GM12878 (cell line): ENCODE results near the gene VSTM2L. TPM values are rescaled to one million over a fixed set of nuclear protein-coding genes. Genes with fewer than 3 reads are reported as not detected.

Source experiments
- ATAC-seq: fragments of 200-7000 bp; cut with Tn5 transposase; 3 replicates; pipeline ENCODE4 v1.9.1; 2020; ENCODE audit warnings: mild to moderate bottlenecking, moderate library complexity
- BruUV-seq: library from RNA; stranded (reverse); fragments of 400-500 nt; replicated peaks from 2 replicates; lab custom pipeline; 2021; lab: Mats Ljungman, UMichigan
- CTCF ChIA-PET: fragments of 300-600 bp; sonication (Branson Sonifier 250); formaldehyde crosslinking; extraction: SDS; loops from one replicate; lab custom pipeline; 2021; ENCODE audit warnings: inconsistent platforms; lab: Yijun Ruan, JAX
- POLR2A ChIA-PET: fragments of 350-600 bp; formaldehyde crosslinking; extraction: SDS; loops from one replicate; lab custom pipeline; 2021; ENCODE audit warnings: inconsistent platforms; lab: Charles Lee
- RAD21 ChIA-PET: fragments of 300-600 bp; sonication (Branson Sonifier 250); formaldehyde crosslinking; loops from one replicate; lab custom pipeline; 2023; ENCODE audit warnings: antibody characterized with exemption; ENCODE audit not compliant: unreplicated experiment; lab: Charles Lee
- SMC1A ChIA-PET: fragments of 300-600 bp; sonication (Branson Sonifier 250); formaldehyde crosslinking; loops from one replicate; lab custom pipeline; 2023; ENCODE audit not compliant: unreplicated experiment, uncharacterized antibody; lab: Charles Lee
- DNase-seq: peaks from one replicate; pipeline ENCODE4 v3.0.0-alpha.2; 2011; ENCODE audit warnings: low read depth, low spot score
- FAIRE-seq: peaks from 3 replicates; lab custom pipeline; 2011; peaks lifted over from hg19 to GRCh38; lab: Jason Lieb, UNC
- H2AFZ ChIP-seq: 2 replicates; pipeline ENCODE4 v1.6.0; 2011; ENCODE audit warnings: low read depth, low read length, control low read depth; ENCODE audit not compliant: control insufficient read depth
- H3K27ac ChIP-seq: 2 replicates; pipeline ENCODE4 v1.5.1; 2011; ENCODE audit warnings: control low read depth; ENCODE audit not compliant: control insufficient read depth, insufficient read depth
- H3K27me3 ChIP-seq, 2 experiments: replicated peaks in 1 of 2; 2 replicates each; pipeline versions ENCODE4 v1.6.0 to v1.6.1; 2011; ENCODE audit warnings: low read length in 1 of 2; ENCODE audit not compliant: control insufficient read depth in 2 of 2, insufficient read depth in 2 of 2
- H3K36me3 ChIP-seq, 2 experiments: 2 replicates each; pipeline ENCODE4 v1.5.1; 2011; ENCODE audit warnings: low read length in 1 of 2; ENCODE audit not compliant: control insufficient read depth in 2 of 2, insufficient read depth in 2 of 2
- H3K4me1 ChIP-seq: 2 replicates; pipeline ENCODE4 v1.6.1; 2011; ENCODE audit warnings: mild to moderate bottlenecking, low read length, moderate library complexity, mixed read lengths; ENCODE audit not compliant: control insufficient read depth, insufficient read depth
- H3K4me2 ChIP-seq: 2 replicates; pipeline ENCODE4 v1.6.0; 2011; ENCODE audit warnings: control low read depth; ENCODE audit not compliant: control insufficient read depth, insufficient read depth
- H3K4me3 ChIP-seq: fragments of 200-600 bp; sonication (generic); 2 replicates; pipeline ENCODE4 v1.5.1; 2016
- H3K79me2 ChIP-seq: 2 replicates; pipeline ENCODE4 v1.6.0; 2011; ENCODE audit warnings: low read length; ENCODE audit not compliant: control insufficient read depth, insufficient read depth
- H3K9ac ChIP-seq: 2 replicates; pipeline ENCODE4 v1.8.0; 2011; ENCODE audit warnings: low read length, control low read depth, mixed read lengths; ENCODE audit not compliant: control insufficient read depth, insufficient read depth
- H3K9me3 ChIP-seq: replicated peaks from 3 replicates; pipeline ENCODE4 v1.5.1; 2011; ENCODE audit warnings: mild to moderate bottlenecking, low read length; ENCODE audit not compliant: control insufficient read depth, insufficient read depth
- H4K20me1 ChIP-seq: 2 replicates; pipeline ENCODE4 v1.6.0; 2011; ENCODE audit not compliant: control insufficient read depth, insufficient read depth
- BRCA1 ChIP-seq: IDR thresholded peaks from 2 replicates; pipeline ENCODE4 v1.6.1; 2011; ENCODE audit warnings: low read depth, low read length, improper control_type of control experiment
- CREM ChIP-seq: IDR thresholded peaks from 2 replicates; pipeline ENCODE4 v1.6.1; 2014; ENCODE audit warnings: antibody characterized with exemption, low read depth
- EP300 ChIP-seq, 2 experiments: fragments of 150-350 bp in 1 of 2; IDR thresholded peaks; 2 replicates each; pipeline ENCODE4 v1.6.1; 2011 to 2012; ENCODE audit warnings: low read depth in 2 of 2, low read length in 2 of 2, borderline replicate concordance in 1 of 2, improper control_type of control experiment in 1 of 2, inconsistent platforms in 1 of 2; ENCODE audit not compliant: control insufficient read depth in 1 of 2
- IKZF1 ChIP-seq: fragments of 450-650 bp; conservative IDR thresholded peaks from 2 replicates; pipeline ENCODE4 v1.6.1; 2017; ENCODE audit warnings: antibody characterized with exemption, mild to moderate bottlenecking
- IRF4 ChIP-seq: IDR thresholded peaks from 2 replicates; pipeline ENCODE4 v1.6.1; 2011; ENCODE audit warnings: low read depth, low read length
- IRF5 ChIP-seq: fragments of 450-650 bp; IDR thresholded peaks from 2 replicates; pipeline ENCODE4 v1.6.1; 2017; ENCODE audit warnings: borderline replicate concordance
- MTA2 ChIP-seq: fragments of 450-650 bp; IDR thresholded peaks from 2 replicates; pipeline ENCODE4 v1.6.1; 2016; ENCODE audit warnings: low read depth, mild to moderate bottlenecking, moderate library complexity
- NR2C2 ChIP-seq: IDR thresholded peaks from 2 replicates; pipeline ENCODE4 v1.6.1; 2011; ENCODE audit warnings: borderline replicate concordance, low read depth; ENCODE audit not compliant: control insufficient read depth, insufficient read length
- POLR2A ChIP-seq: IDR thresholded peaks from 2 replicates; pipeline ENCODE4 v1.6.1; 2011; ENCODE audit warnings: low read depth, mild to moderate bottlenecking, low read length
- POLR2AphosphoS5 ChIP-seq: IDR thresholded peaks from 2 replicates; pipeline ENCODE4 v1.6.1; 2011; ENCODE audit warnings: mild to moderate bottlenecking, low read length, inconsistent platforms
- RAD51 ChIP-seq: fragments of 450-650 bp; IDR thresholded peaks from 2 replicates; pipeline ENCODE4 v1.6.1; 2016; ENCODE audit warnings: moderate library complexity, mild to moderate bottlenecking, inconsistent platforms
- RB1 ChIP-seq: fragments of 450-650 bp; formaldehyde crosslinking; IDR thresholded peaks from 2 replicates; pipeline ENCODE4 v1.6.1; 2017; ENCODE audit warnings: mild to moderate bottlenecking, borderline replicate concordance
- SIX5 ChIP-seq: IDR thresholded peaks from 2 replicates; pipeline ENCODE4 v1.6.1; 2011; ENCODE audit warnings: mild to moderate bottlenecking, low read depth, low read length, moderate library complexity; ENCODE audit not compliant: severe bottlenecking
- SMAD5 ChIP-seq: IDR thresholded peaks from 2 replicates; pipeline ENCODE4 v1.6.1; 2016; ENCODE audit warnings: antibody characterized with exemption, low read depth
- SRF ChIP-seq, 2 experiments: IDR thresholded peaks; 2 replicates each; pipeline ENCODE4 v1.6.1; 2011; ENCODE audit warnings: low read depth in 2 of 2, low read length in 2 of 2, mild to moderate bottlenecking in 1 of 2, moderate library complexity in 1 of 2
- SUPT20H ChIP-seq: IDR thresholded peaks from 2 replicates; pipeline ENCODE4 v1.6.1; 2011; ENCODE audit warnings: low read depth, mild to moderate bottlenecking, low read length, moderate library complexity, borderline replicate concordance; ENCODE audit not compliant: control insufficient read depth
- TAF1 ChIP-seq: IDR thresholded peaks from 2 replicates; pipeline ENCODE4 v1.6.1; 2011; ENCODE audit warnings: mild to moderate bottlenecking, low read depth, low read length, borderline replicate concordance
- ZBTB11 ChIP-seq: fragments of 450-650 bp; formaldehyde crosslinking; IDR thresholded peaks from 2 replicates; pipeline ENCODE4 v1.5.0; 2022; ENCODE audit warnings: mild to moderate bottlenecking, missing genetic modification characterization
- ZNF384 ChIP-seq: IDR thresholded peaks from 2 replicates; pipeline ENCODE4 v1.6.1; 2012; ENCODE audit warnings: low read depth, mild to moderate bottlenecking, low read length, improper control_type of control experiment, borderline replicate concordance
- WGBS: methylation state at CpG from one replicate; pipeline ENCODE4 v1.1.6; 2016; ENCODE audit warnings: low lambda C conversion rate; ENCODE audit not compliant: insufficient replicate concordance, insufficient coverage; ENCODE audit errors: missing lambda C conversion rate; 5-methylcytosine and 5-hydroxymethylcytosine counted together
- in situ Hi-C: fragments of 300-500 bp; cut with MboI; formaldehyde crosslinking; loops from 9 replicates; pipeline ENCODE4 v1.14.3; 2018; ENCODE audit warnings: mixed read lengths
- intact Hi-C: fragments of 100-400 bp; cut with micrococcal nuclease; formaldehyde crosslinking; loops from one replicate; pipeline ENCODE4 v1.14.2; 2022; ENCODE audit not compliant: unreplicated experiment
- polyA plus RNA-seq, 11 experiments: library from polyadenylated mRNA; depleted of rRNA in 4 of 11; unstranded in 6 of 11; stranded (reverse) in 5 of 11; fragments of >200 nt; fragmentation: Nextera tagmentation in 4 of 11; fragmentation: Illumina TruSeq in 1 of 11; extraction: Ambion mirVana in 4 of 11; extraction: Trizol in 1 of 11; gene quantifications; 1 replicate in 1 of 11; 2 replicates in 10 of 11; pipeline versions ENCODE4 v1.2.1 to v1.2.3, GENCODE V29; 2011 to 2016; ENCODE audit warnings: inconsistent platforms in 2 of 11, missing spikeins in 2 of 11, low read depth in 1 of 11
- total RNA-seq, 4 experiments: library from RNA; depleted of rRNA in 3 of 4; stranded (reverse); fragments of >200 nt in 3 of 4; fragmentation: Illumina TruSeq in 1 of 4; extraction: Trizol in 1 of 4; gene quantifications; 2 replicates each; pipeline versions ENCODE4 v1.2.1 to v1.2.3, GENCODE V29; 2013 to 2021

VSTM2L gene
- total and polyA plus RNA-seq, 10 of the 15 experiments (the other 5 are each of a cell fraction or from before 2014, with no cell fraction given) = 0.05 to 1.5 (median 0.63) TPM; not detected in 2

GRCh38 chr20:37937686-37938085, 34.8 kb downstream of the VSTM2L start:
- TF ChIP-seq RB1 (no peak), BRCA1 (no peak), RAD51 (no peak), IRF5 (no peak), POLR2A (no peak), ZBTB11 (CRISPR knock-in tag) (no peak), NR2C2 (no peak), IRF4 (no peak), POLR2AphosphoS5 (no peak), IKZF1 (no peak), CREM (no peak), MTA2 (no peak), SMAD5 (no peak), SUPT20H (no peak), TAF1 (no peak), EP300 (IDR thresholded peaks at IDR 0.05; ENCODE audit: borderline replicate concordance in 1 of 2, control insufficient read depth in 1 of 2, low read depth in 2 of 2, low read length in 2 of 2) (no peak), SIX5 (no peak), ZNF384 (no peak), SRF (IDR thresholded peaks at IDR 0.05; ENCODE audit: low read depth in 2 of 2, low read length in 2 of 2) (no peak)
- TF ChIP-seq, all 136 proteins: peak for 0
- no peaks in the 10 kb centered on the region for H3K36me3 ChIP-seq
- BruUV-seq = no TSS peak
- in situ Hi-C loops (no loop called here), intact Hi-C loops (no loop called here)
- ATAC-seq = no peak
- H3K27me3 ChIP-seq = no peaks in the 10 kb centered on the region
- ChIA-PET RAD21 (no interaction called here), POLR2A (interaction anchor here (0.6 kb wide), 1 partner anchor 18 kb away, joined by 3 read pairs; no protein-coding TSS in a partner anchor), SMC1A (no interaction called here), CTCF (no interaction called here)
- no peaks in the 10 kb centered on the region for H3K9me3 ChIP-seq
- no peak overlapping the region for H3K9ac ChIP-seq
- no peak for FAIRE-seq
- no peaks in the 10 kb centered on the region for H3K4me1 ChIP-seq
- H3K27ac ChIP-seq = no peak overlapping the region
- no peaks in the 10 kb centered on the region for H4K20me1 ChIP-seq
- H2AFZ ChIP-seq = no peak overlapping the region
- WGBS = 36% methylated on average over 4 of the region's 4 CpGs
- H3K79me2 ChIP-seq = no peaks in the 10 kb centered on the region
- H3K4me3 ChIP-seq = no peak overlapping the region
- no peak for DNase-seq
- H3K4me2 ChIP-seq = no peak overlapping the region
